Measurements from ENCODE around the gene LIMD2. TPM values are rescaled to one million over a fixed set of nuclear protein-coding genes. Genes with fewer than 3 reads are reported as not detected.

The LIMD2 gene
- total RNA-seq, 4 donors from 2014 or later = 1.6 to 8.5 (median 4.7) TPM

DNA sequence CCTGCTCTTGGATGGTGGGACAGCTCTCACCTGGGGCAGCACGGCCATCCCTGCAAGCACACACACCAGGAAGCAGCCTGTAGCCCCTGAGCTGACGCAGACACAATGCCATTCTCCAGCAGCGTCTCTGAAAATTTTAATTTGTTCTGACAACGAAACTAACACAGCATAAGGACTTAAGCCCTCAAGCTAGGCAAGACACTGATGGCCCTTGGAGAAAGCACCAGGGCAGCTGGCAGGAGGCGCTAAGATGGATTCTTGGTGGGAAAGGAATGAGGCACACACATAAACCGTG is 2.7 kb upstream of the LIMD2 start:
- Histone ChIP-seq H3K4me3 (no peak overlapping the region), H3K36me3 (peaks cover 6 to 47% (median 6%) of the 10 kb centered on the region in 3 donors), H3K27ac (peak overlapping the region in 2 of 4 donors; percentile 2 to 21), H3K27me3 (peaks cover 0 to 19% (median 0%) of the 10 kb centered on the region in 4 donors), H3K4me1 (peaks cover 18 to 61% (median 38%) of the 10 kb centered on the region in 3 donors), H3K9me3 (no peaks in the 10 kb centered on the region)
- DNase-seq = no peak
- TF ChIP-seq CTCF (IDR thresholded peaks at IDR 0.05) = no peak
- no peak for TF ChIP-seq POLR2A (IDR thresholded peaks at IDR 0.05)
- WGBS, 2 donors = 74 to 90% methylated on average over 4 to 5 of the region's 6 CpGs
- intact Hi-C loops (cut with DNase I) = no loop called here

- H3K27me3 ChIP-seq = peaks cover 0 to 19% (median 0%) of the 10 kb centered on the region in 4 donors
- no peaks in the 10 kb centered on the region for H3K9me3 ChIP-seq
- H3K27ac ChIP-seq = peak overlapping the region; percentile 2 to 91 (median 46)
- 57 to 73% methylated on average over 11 to 13 of the region's 19 CpGs for WGBS, 2 donors
- H3K4me3 ChIP-seq = peak overlapping the region in 3 of 4 donors; percentile 14 to 79 (median 45)
- intact Hi-C loops (cut with DNase I) = no loop called here
- H3K36me3 ChIP-seq = peaks cover 6 to 44% (median 6%) of the 10 kb centered on the region in 3 donors
- TF ChIP-seq CTCF (IDR thresholded peaks at IDR 0.05) (no peak), POLR2A (IDR thresholded peaks at IDR 0.05) (no peak)
- H3K4me1 ChIP-seq = peaks cover 23 to 66% (median 41%) of the 10 kb centered on the region in 3 donors
- no peak for DNase-seq
Measured at GRCh38 chr17:63701868-63702720, 2.2 kb upstream of the LIMD2 start.

DNA sequence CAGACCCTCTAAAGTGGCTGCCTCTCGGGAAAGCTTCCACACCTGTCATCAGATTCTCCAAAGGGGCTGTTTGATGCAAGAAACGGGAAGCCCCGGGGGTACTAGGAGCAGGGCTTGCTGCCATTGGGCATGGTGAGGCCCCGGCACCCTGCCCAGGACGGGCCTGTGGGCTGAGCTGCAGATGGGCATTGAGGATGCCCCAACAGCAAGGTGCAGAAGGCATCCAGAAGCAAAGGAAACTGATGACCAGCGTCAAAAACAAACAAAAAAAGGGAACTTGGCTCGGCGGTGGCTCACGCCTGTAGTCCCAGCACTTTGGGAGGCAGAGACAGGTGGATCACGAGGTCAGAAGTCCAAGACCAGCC is 1.5 kb upstream of the LIMD2 start:
- intact Hi-C loops (cut with DNase I) = no loop called here
- Histone ChIP-seq H3K36me3 (peaks cover 6 to 38% (median 6%) of the 10 kb centered on the region in 3 donors), H3K4me3 (peak overlapping the region in 3 of 4 donors; percentile 45 to 79 (median 73)), H3K27me3 (peaks cover 0 to 19% (median 0%) of the 10 kb centered on the region in 4 donors), H3K4me1 (peaks cover 23 to 66% (median 41%) of the 10 kb centered on the region in 3 donors), H3K27ac (peak overlapping the region; percentile 51 to 91 (median 83)), H3K9me3 (no peaks in the 10 kb centered on the region)
- TF ChIP-seq CTCF (IDR thresholded peaks at IDR 0.05) (no peak), POLR2A (IDR thresholded peaks at IDR 0.05) (no peak)
- no peak for DNase-seq
- WGBS, 2 donors = 54 to 58% methylated on average over 5 of the region's 10 CpGs

DNA sequence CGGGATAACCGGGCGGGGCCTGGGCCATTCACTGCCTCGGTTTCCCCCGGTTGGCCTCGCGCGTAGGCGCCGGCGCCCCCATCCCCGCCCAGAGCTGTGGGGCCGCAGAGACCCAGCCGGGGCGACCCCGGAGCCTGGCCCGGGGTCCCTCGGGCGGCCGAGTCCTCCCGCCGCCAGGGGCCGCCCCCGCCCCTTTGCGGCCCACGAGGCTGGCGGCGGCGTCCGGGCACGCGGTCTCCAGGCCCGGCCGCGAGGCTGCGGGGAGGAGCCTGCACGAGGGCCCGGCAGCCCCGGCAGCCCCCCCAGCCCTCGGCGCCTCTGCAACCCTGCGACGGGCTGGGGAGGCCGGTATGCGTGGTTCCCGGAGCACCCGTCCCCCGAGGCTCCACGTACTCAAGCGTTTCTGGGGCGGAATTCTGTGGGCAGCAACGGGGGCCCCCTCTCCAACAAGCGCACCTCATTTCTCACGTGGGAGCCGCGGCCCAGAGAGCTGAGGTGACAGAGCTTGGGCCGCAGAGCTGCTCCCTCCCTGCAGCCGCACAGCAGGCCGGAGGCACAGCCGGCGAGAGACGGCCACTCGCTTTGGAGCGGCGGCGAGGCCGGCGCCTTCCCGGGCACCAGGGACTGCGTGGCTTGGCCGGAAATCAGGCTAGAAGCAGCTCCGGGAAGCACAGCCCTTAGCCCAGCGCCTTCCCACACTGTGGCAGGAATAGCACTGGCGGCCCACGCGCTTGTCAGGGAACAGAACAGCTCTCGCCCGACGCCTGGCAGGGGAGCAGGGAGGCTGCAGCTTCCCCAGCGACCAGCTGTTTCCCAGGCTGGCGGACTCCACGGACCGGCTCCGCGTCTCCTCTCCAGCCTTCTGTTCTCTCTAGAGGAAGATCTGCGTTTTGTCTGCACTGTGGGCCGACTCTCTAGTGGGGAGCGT is 867 bp upstream of the LIMD2 start:
- Histone ChIP-seq H3K27ac (peak overlapping the region; percentile 52 to 91 (median 83)), H3K4me1 (peaks cover 23 to 65% (median 41%) of the 10 kb centered on the region in 3 donors), H3K27me3 (peaks cover 0 to 19% (median 0%) of the 10 kb centered on the region in 4 donors), H3K9me3 (no peaks in the 10 kb centered on the region), H3K36me3 (peaks cover 6 to 31% (median 6%) of the 10 kb centered on the region in 3 donors), H3K4me3 (peak overlapping the region; percentile 45 to 79 (median 66))
- no peak for DNase-seq
- intact Hi-C loops (cut with DNase I) = no loop called here
- 32% methylated on average over 14 of the region's 88 CpGs; no CpG with 5 or more reads in 1 of the 2 donors for WGBS, 2 donors
- TF ChIP-seq POLR2A (IDR thresholded peaks at IDR 0.05) = no peak
- TF ChIP-seq CTCF (IDR thresholded peaks at IDR 0.05) = peak in 1 of 6 experiments; percentile 4
